PFSK-1 (cell line): Measurements from ENCODE around the gene CARMIL1.

Experiments
- FOXP2 ChIP-seq: optimal IDR thresholded peaks from 2 replicates; pipeline ENCODE3; 2011; ENCODE audit warnings: borderline replicate concordance, control low read depth, inconsistent platforms; ENCODE audit not compliant: insufficient read depth; ENCODE audit errors: extremely low read length, extremely low read depth
- POLR2AphosphoS5 ChIP-seq: IDR thresholded peaks from 2 replicates; pipeline ENCODE4 v1.6.1; 2012; ENCODE audit warnings: low read depth, mild to moderate bottlenecking, control low read depth, low read length, moderate library complexity
- REST ChIP-seq, 2 experiments: IDR thresholded peaks; 2 replicates each; pipeline versions ENCODE4 v1.6.1 to v1.8.0; 2011 to 2012; ENCODE audit warnings: low read depth in 2 of 2, low read length in 2 of 2, control low read depth in 1 of 2, inconsistent platforms in 1 of 2, mild to moderate bottlenecking in 1 of 2, moderate library complexity in 1 of 2; ENCODE audit not compliant: insufficient read depth in 1 of 2
- SIN3A ChIP-seq: IDR thresholded peaks from 2 replicates; pipeline ENCODE4 v1.6.1; 2012; ENCODE audit warnings: mild to moderate bottlenecking, low read length, moderate library complexity, borderline replicate concordance; ENCODE audit not compliant: insufficient read depth
- TAF1 ChIP-seq: IDR thresholded peaks from 2 replicates; pipeline ENCODE4 v1.6.1; 2012; ENCODE audit warnings: low read length, control low read depth, borderline replicate concordance; ENCODE audit not compliant: insufficient read depth

Gene CARMIL1

DNA sequence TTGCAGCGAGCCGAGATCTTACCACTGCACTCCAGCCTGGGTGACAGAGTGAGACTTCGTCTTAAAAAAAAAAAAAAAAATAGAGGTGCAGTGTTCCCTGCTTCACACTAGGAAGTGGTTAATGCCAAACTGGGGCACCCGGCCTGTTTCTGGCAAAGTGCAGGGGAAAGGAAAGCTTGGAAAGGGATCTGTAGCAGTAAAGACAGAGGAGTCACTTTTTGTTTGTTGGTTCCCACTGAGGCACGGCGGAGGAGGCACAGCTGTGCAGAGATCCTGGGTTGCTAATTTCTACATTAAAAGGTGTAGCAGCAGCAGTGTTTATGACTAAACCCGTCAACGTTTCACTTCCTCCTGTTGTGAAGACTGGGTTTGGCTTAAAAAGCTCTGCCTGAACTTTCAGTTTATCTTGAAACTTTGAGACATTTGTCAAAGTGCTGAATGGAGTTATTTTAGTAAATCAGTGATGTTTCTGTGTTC is 125.6 kb downstream of the CARMIL1 start:
- TF ChIP-seq FOXP2 (no peak), TAF1 (no peak), SIN3A (no peak), REST (IDR thresholded peaks at IDR 0.05; ENCODE audit: insufficient read depth in 1 of 2, low read depth in 2 of 2, low read length in 2 of 2) (no peak)

DNA sequence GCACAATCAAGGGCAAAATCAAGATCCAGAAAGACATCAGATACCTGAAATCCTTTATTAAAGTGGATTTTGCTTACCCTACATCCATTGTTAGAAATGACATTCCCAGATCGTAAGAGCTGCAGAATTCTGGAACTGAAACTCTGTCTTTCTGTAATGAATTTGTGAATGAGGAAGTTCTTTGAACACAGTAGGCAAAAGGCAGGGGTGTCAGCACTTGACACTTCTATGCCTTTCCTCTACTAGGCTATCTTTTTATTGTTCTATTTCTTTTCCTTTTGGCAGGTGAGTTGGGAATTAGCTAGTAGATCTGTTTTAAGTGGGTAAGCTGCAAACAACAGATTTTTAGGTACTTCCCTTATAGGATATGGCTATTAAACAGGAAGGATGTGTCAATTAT is 126.3 kb downstream of the CARMIL1 start:
- TF ChIP-seq FOXP2 (no peak), REST (IDR thresholded peaks at IDR 0.05; ENCODE audit: insufficient read depth in 1 of 2, low read depth in 2 of 2, low read length in 2 of 2) (no peak), POLR2AphosphoS5 (no peak), SIN3A (no peak), TAF1 (no peak)

DNA sequence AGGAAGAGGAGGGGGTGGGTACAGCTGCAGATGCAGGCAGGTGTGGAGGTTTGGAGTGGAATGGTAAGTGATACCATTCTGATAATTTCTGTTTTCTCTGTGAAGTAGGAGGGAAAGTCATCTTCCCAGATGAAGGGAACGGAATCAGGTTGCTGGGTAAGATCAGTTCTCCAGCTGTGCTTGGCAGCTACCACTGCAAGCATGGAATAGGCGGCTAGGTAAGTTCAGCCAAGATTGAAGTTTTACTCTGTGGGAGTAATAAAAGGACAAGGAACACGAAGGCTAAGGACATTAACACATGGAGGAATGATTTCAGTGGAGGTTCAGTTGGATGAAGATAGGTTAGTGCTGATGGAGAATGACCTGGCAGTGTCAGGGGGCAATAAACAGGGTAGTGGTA is 128.3 kb downstream of the CARMIL1 start:
- no peak for TF ChIP-seq POLR2AphosphoS5
- TF ChIP-seq FOXP2, result no peak
- no peak for TF ChIP-seq REST (IDR thresholded peaks at IDR 0.05; ENCODE audit: insufficient read depth in 1 of 2, low read depth in 2 of 2, low read length in 2 of 2)
- TF ChIP-seq SIN3A, result no peak
- no peak for TF ChIP-seq TAF1

GRCh38 chr6:25410102-25410501 is 130.9 kb downstream of the CARMIL1 start:
- TF ChIP-seq TAF1, result no peak
- no peak for TF ChIP-seq POLR2AphosphoS5
- no peak for TF ChIP-seq FOXP2
- TF ChIP-seq SIN3A, result no peak
- TF ChIP-seq REST (IDR thresholded peaks at IDR 0.05; ENCODE audit: insufficient read depth in 1 of 2, low read depth in 2 of 2, low read length in 2 of 2), result no peak

GRCh38 chr6:25411316-25411950 is 132.3 kb downstream of the CARMIL1 start:
- no peak for TF ChIP-seq SIN3A
- TF ChIP-seq TAF1, result no peak
- TF ChIP-seq REST (IDR thresholded peaks at IDR 0.05; ENCODE audit: insufficient read depth in 1 of 2, low read depth in 2 of 2, low read length in 2 of 2), result no peak
- no peak for TF ChIP-seq POLR2AphosphoS5
- no peak for TF ChIP-seq FOXP2
